ENCODE measurements around the gene ICAM1. TPM values are rescaled to one million over a fixed set of nuclear protein-coding genes. Genes with fewer than 3 reads are reported as not detected.

ICAM1 gene
- polyA plus RNA-seq, 1 donor from 2014 or later = not detected

GRCh38 chr19:10293637-10294367, 22.9 kb downstream of the ICAM1 start:
- peaks cover 86% of the 10 kb centered on the region for H3K27me3 ChIP-seq (ENCODE audit: insufficient read depth, low read depth, low read length)
- no peak overlapping the region for H3K4me2 ChIP-seq (ENCODE audit: low read length)
- no peaks in the 10 kb centered on the region for H3F3A ChIP-seq (ENCODE audit: insufficient read depth, low read length, poor library complexity, severe bottlenecking)
- no peak overlapping the region for H3K4me3 ChIP-seq (ENCODE audit: low read length)
- H3K9me2 ChIP-seq (ENCODE audit: insufficient read depth, low read length) = no peaks in the 10 kb centered on the region
- no peak for TF ChIP-seq EP300 (conservative IDR thresholded peaks at IDR 0.05; ENCODE audit: poor library complexity, severe bottlenecking)
- TF ChIP-seq SMC3 (conservative IDR thresholded peaks at IDR 0.05; ENCODE audit: poor library complexity) = no peak
- no peak for TF ChIP-seq RAD21 (conservative IDR thresholded peaks at IDR 0.05)
- TF ChIP-seq TAF1 (IDR thresholded peaks at IDR 0.05; ENCODE audit: low read depth) = no peak
- TF ChIP-seq, protein P1, sequence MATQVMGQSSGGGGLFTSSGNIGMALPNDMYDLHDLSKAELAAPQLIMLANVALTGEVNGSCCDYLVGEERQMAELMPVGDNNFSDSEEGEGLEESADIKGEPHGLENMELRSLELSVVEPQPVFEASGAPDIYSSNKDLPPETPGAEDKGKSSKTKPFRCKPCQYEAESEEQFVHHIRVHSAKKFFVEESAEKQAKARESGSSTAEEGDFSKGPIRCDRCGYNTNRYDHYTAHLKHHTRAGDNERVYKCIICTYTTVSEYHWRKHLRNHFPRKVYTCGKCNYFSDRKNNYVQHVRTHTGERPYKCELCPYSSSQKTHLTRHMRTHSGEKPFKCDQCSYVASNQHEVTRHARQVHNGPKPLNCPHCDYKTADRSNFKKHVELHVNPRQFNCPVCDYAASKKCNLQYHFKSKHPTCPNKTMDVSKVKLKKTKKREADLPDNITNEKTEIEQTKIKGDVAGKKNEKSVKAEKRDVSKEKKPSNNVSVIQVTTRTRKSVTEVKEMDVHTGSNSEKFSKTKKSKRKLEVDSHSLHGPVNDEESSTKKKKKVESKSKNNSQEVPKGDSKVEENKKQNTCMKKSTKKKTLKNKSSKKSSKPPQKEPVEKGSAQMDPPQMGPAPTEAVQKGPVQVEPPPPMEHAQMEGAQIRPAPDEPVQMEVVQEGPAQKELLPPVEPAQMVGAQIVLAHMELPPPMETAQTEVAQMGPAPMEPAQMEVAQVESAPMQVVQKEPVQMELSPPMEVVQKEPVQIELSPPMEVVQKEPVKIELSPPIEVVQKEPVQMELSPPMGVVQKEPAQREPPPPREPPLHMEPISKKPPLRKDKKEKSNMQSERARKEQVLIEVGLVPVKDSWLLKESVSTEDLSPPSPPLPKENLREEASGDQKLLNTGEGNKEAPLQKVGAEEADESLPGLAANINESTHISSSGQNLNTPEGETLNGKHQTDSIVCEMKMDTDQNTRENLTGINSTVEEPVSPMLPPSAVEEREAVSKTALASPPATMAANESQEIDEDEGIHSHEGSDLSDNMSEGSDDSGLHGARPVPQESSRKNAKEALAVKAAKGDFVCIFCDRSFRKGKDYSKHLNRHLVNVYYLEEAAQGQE (IDR thresholded peaks at IDR 0.05; ENCODE audit: borderline replicate concordance) = no peak
- no peak for TF ChIP-seq EZH2 (IDR thresholded peaks at IDR 0.05; ENCODE audit: borderline replicate concordance, insufficient read depth, low read length, poor library complexity, severe bottlenecking)
- TF ChIP-seq CTCF (IDR thresholded peaks at IDR 0.05; ENCODE audit: poor library complexity, severe bottlenecking) = no peak
- no peak for TF ChIP-seq POLR2AphosphoS5 (IDR thresholded peaks at IDR 0.05)
- no peak for TF ChIP-seq MXI1 (conservative IDR thresholded peaks at IDR 0.05; ENCODE audit: poor library complexity, severe bottlenecking)
- no peaks in the 10 kb centered on the region for H3K79me2 ChIP-seq (replicated peaks; ENCODE audit: insufficient read depth, low read length)
- no peak overlapping the region for H3K9ac ChIP-seq (ENCODE audit: low read length)
- H3K9me3 ChIP-seq (ENCODE audit: low read length) = no peaks in the 10 kb centered on the region
- no peak overlapping the region for H2AFZ ChIP-seq (ENCODE audit: low read depth, low read length)
- H4K20me1 ChIP-seq (ENCODE audit: insufficient read depth) = no peaks in the 10 kb centered on the region
- H3K27ac ChIP-seq (ENCODE audit: low read length) = no peak overlapping the region
- no peaks in the 10 kb centered on the region for H3K36me3 ChIP-seq (ENCODE audit: insufficient read depth, low read length)

DNA sequence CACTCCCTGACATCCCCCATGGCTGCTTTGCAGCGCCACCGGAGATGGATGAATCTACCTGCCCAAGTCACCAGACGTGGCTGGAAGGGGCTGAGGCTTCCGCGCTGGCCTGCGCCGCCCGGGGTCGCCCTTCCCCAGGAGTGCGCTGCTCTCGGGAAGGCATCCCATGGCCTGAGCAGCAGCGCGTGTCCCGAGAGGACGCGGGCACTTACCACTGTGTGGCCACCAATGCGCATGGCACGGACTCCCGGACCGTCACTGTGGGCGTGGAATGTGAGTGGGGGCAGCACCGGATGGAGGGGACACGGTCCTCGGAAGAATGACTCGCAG, 23.4 kb downstream of the ICAM1 start:
- Histone ChIP-seq H3K4me3 (ENCODE audit: low read length) (no peak overlapping the region), H3K4me2 (ENCODE audit: low read length) (no peak overlapping the region)

More for the DNA sequence above, 23.4 kb downstream of the ICAM1 start:
- Histone ChIP-seq H3F3A (ENCODE audit: insufficient read depth, low read length, poor library complexity, severe bottlenecking) (no peaks in the 10 kb centered on the region), H3K27me3 (ENCODE audit: insufficient read depth, low read depth, low read length) (peaks cover 81% of the 10 kb centered on the region), H3K79me2 (replicated peaks; ENCODE audit: insufficient read depth, low read length) (no peaks in the 10 kb centered on the region), H3K9me3 (ENCODE audit: low read length) (no peaks in the 10 kb centered on the region), H3K9ac (ENCODE audit: low read length) (no peak overlapping the region), H3K27ac (ENCODE audit: low read length) (no peak overlapping the region), H3K36me3 (ENCODE audit: insufficient read depth, low read length) (no peaks in the 10 kb centered on the region), H4K20me1 (ENCODE audit: insufficient read depth) (no peaks in the 10 kb centered on the region), H2AFZ (ENCODE audit: low read depth, low read length) (no peak overlapping the region), H3K9me2 (ENCODE audit: insufficient read depth, low read length) (no peaks in the 10 kb centered on the region)
- TF ChIP-seq EZH2 (IDR thresholded peaks at IDR 0.05; ENCODE audit: borderline replicate concordance, insufficient read depth, low read length, poor library complexity, severe bottlenecking) (no peak), POLR2AphosphoS5 (IDR thresholded peaks at IDR 0.05) (no peak), CTCF (IDR thresholded peaks at IDR 0.05; ENCODE audit: poor library complexity, severe bottlenecking) (no peak)
- TF ChIP-seq, protein P1 (IDR thresholded peaks at IDR 0.05; ENCODE audit: borderline replicate concordance) = no peak
